Activated T-helper 1 cell treated with anti-CD3 and anti-CD28 coated beads, Interleukin-12 subunit alpha, Interleukin-12 subunit beta, Interleukin-2, Interleukin-4 antibody, amounts not matched to agents 30 ng/mL and 10 ng/mL and 1 ng/mL, durations not matched to agents 14 hours and 24 hours and 36 hours (primary cell): Measurements from ENCODE around the gene ZDHHC18. TPM values are rescaled to one million over a fixed set of nuclear protein-coding genes. Genes with fewer than 3 reads are reported as not detected.
A peak's percentile ranks its signal among the peaks of the same experiment; 100 is the strongest.
"Not testable (repeated sequence)": the region's sequence is repeated elsewhere in the genome, so short reads cannot be mapped to it uniquely, and the experiment has no call there.

Experiments used
- DNase-seq: peaks from one replicate; pipeline ENCODE4 v3.0.0; 2021; ENCODE audit warnings: low spot score
- H3K27ac Mint-ChIP-seq: one replicate; pipeline ENCODE4 v1.8.0; 2021; ENCODE audit warnings: mild to moderate bottlenecking, mixed read lengths
- H3K27me3 Mint-ChIP-seq: one replicate; pipeline ENCODE4 v1.8.0; 2022; ENCODE audit warnings: mild to moderate bottlenecking, moderate library complexity, mixed read lengths; ENCODE audit not compliant: insufficient read depth
- H3K36me3 Mint-ChIP-seq: one replicate; pipeline ENCODE4 v1.8.0; 2021; ENCODE audit warnings: low read depth, mixed read lengths
- H3K4me1 Mint-ChIP-seq: one replicate; pipeline ENCODE4 v1.8.0; 2021; ENCODE audit warnings: low read depth, mixed read lengths
- H3K4me3 Mint-ChIP-seq: one replicate; pipeline ENCODE4 v1.8.0; 2021; ENCODE audit warnings: mild to moderate bottlenecking, moderate library complexity, mixed read lengths
- H3K9me3 Mint-ChIP-seq: one replicate; pipeline ENCODE4 v1.8.0; 2021; ENCODE audit warnings: mixed read lengths
- intact Hi-C: fragments of 100-400 bp; cut with micrococcal nuclease; formaldehyde crosslinking; loops from one replicate; pipeline ENCODE4 v1.15.1; 2024
- total RNA-seq: library from RNA; stranded (reverse); gene quantifications from 2 replicates; pipeline ENCODE4 v1.2.3, GENCODE V29; 2022

The ZDHHC18 gene
- total RNA-seq, 1 donor from 2014 or later: 87.3 TPM

DNA sequence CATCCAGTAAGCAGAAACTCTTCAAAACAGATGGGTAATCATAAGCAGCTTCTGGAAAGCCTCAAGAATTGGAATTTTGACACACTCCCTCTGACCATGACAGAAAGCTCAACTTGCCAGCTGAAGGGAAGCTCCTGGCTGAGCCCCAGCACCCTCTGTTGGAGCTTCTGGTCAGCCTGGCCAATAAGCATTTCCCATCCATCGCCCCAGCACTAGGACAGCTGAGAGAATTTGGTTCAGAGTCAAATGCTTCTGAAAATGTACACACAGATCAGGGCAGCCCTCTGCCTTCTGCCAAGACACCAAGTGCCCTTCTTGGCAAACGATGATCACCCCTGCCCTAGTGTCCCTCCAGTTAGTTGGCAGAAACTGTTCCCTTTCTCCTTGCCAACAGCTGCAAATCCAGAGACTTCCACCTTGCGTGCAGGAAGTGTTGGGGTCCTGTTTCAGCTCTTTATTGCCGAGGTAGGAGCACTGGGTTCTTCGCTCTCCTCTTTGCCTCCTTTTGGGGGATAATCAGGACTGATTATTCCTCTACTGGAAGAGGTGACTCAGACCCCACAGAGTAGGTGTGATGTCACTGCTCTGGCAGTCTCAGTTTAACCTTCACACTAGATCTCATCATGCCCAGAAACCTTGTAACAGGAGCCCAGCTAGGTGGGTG lies 26.9 kb upstream of the ZDHHC18 start:
- peak overlapping the region; percentile 79 for H3K27ac Mint-ChIP-seq
- H3K36me3 Mint-ChIP-seq: peaks cover 28% of the 10 kb centered on the region
- no peak for DNase-seq
- peak overlapping the region; percentile 55 for H3K4me3 Mint-ChIP-seq
- H3K4me1 Mint-ChIP-seq: peaks cover 53% of the 10 kb centered on the region
- H3K9me3 Mint-ChIP-seq: no peaks in the 10 kb centered on the region
- H3K27me3 Mint-ChIP-seq: no peaks in the 10 kb centered on the region
- intact Hi-C loops: loop anchor here (1.0 to 2.0 kb wide), 2 partner anchors 9 to 79 kb away; no protein-coding TSS in a partner anchor

DNA sequence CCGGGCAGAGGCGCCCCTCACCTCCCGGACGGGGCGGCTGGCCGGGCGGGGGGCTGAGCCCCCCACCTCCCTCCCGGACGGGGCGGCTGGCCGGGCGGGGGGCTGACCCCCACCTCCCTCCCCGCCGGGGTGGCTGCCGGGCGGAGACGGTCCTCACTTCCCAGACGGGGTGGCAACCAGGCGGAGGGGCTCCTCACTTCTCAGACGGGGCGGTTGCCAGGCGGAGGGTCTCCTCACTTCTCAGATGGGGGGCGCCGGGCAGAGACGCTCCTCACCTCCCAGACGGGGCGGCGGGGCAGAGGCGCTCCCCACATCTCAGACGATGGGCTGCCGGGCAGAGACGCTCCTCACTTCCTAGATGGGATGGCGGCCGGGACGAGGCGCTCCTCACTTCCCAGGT lies 22.6 kb upstream of the ZDHHC18 start:
- H3K27me3 Mint-ChIP-seq, H3K27ac Mint-ChIP-seq, intact Hi-C loops, H3K4me3 Mint-ChIP-seq, DNase-seq, H3K36me3 Mint-ChIP-seq, H3K9me3 Mint-ChIP-seq: not testable (repeated sequence)
- peaks cover 41% of the 10 kb centered on the region for H3K4me1 Mint-ChIP-seq

DNA sequence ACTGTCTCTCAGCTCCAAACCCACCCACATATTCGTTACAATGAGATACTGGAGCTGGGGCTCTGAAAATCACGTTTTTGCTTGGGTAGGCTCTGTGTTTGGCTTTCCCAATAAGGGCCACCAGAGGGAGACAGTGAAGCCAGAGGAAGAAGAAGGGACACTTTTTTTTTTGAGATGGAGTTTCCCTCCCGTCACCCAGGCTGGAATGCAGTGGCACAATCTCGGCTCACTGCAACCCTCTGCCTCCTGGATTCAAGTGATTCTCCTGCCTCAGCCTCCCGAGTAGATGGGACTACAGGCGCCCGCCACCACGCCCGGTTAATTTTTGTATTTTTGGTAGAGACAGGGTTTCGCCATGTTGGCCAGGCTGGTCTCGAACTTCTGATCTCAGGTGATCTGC lies 16.4 kb upstream of the ZDHHC18 start:
- Mint-ChIP-seq H3K27ac (peak overlapping the region; percentile 71), H3K4me1 (peaks cover 35% of the 10 kb centered on the region), H3K4me3 (peak overlapping the region; percentile 26)
- DNase-seq: peak; percentile 65
- H3K27me3 Mint-ChIP-seq, H3K9me3 Mint-ChIP-seq, H3K36me3 Mint-ChIP-seq: not testable (repeated sequence)
- intact Hi-C loops: loop anchor here (1.0 to 2.0 kb wide), 6 partner anchors 9 to 208 kb away; partner anchors contain the start of gene ZDHHC18

DNA sequence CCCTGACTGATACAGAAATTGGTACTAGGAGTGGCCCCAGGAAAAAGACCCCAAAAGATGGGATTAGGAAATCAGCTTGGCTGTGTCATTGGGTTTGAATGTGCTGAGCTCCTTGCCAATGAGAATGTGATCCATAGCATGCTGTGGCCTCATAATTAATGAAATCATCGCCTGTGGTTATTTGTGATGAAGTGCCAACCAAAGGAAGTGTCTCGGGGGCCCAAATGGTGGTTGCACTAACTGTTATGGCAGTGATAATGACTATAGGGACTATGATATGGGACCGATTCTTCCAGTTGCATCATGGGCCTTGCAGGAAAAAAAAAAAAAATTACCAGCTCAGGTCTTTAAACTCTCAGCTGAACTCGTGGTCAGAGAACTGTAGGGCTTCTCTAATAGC lies 15.4 kb upstream of the ZDHHC18 start:
- no peaks in the 10 kb centered on the region for H3K27me3 Mint-ChIP-seq
- peaks cover 2% of the 10 kb centered on the region for H3K36me3 Mint-ChIP-seq
- intact Hi-C loops: loop anchor here (2.0 kb wide), 1 partner anchor 20 kb away; no protein-coding TSS in a partner anchor
- no peaks in the 10 kb centered on the region for H3K9me3 Mint-ChIP-seq
- H3K4me1 Mint-ChIP-seq: peaks cover 28% of the 10 kb centered on the region
- no peak overlapping the region for H3K4me3 Mint-ChIP-seq
- DNase-seq: no peak
- no peak overlapping the region for H3K27ac Mint-ChIP-seq

DNA sequence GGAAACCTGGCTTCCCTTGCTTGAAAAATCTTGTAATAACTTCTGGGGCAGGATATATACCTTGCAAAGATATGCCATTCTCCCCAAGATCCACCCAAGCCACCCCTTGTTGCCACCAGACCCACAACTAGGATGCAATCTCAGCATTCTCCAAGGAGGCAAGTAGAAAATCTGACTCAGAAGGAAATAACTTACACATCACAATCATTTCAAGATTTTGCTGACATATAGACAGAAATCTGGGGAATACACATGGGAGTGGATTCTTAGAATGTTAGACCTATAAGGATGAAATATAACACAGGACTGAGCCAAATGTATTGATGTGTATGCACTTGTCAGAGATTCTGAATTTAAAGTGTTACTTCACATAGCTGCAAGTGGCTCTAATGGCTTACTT lies 14.8 kb upstream of the ZDHHC18 start:
- intact Hi-C loops: loop anchor here (2.0 kb wide), 1 partner anchor 21 kb away; no protein-coding TSS in a partner anchor
- Mint-ChIP-seq H3K4me1 (peaks cover 28% of the 10 kb centered on the region), H3K9me3 (no peaks in the 10 kb centered on the region), H3K27me3 (no peaks in the 10 kb centered on the region), H3K4me3 (no peak overlapping the region), H3K36me3 (peaks cover 4% of the 10 kb centered on the region), H3K27ac (peak overlapping the region; percentile 6)
- no peak for DNase-seq

DNA sequence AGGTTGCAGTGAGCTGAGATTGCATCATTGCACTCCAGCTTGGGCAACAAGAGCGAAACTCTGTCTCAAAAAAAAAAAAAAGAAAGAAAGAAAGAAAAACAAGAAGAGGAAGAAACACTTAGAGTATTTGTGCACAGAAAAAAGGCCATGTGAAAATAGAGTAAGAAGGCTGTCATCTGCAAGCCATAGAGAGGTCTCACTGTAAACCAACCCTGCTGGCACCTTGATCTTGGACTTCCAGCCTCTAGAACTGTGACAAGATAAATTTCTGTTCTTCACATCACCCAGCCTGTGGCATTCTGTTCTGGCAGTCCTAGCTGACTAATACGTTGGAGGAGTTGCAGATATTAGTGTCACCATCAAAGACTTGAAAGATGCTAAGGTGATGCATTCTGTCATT lies 12.1 kb upstream of the ZDHHC18 start:
- Mint-ChIP-seq H3K27ac (no peak overlapping the region), H3K36me3 (peaks cover 4% of the 10 kb centered on the region), H3K9me3 (no peaks in the 10 kb centered on the region), H3K4me3 (no peak overlapping the region), H3K27me3 (no peaks in the 10 kb centered on the region), H3K4me1 (peaks cover 28% of the 10 kb centered on the region)
- intact Hi-C loops: no loop called here
- DNase-seq: no peak

DNA sequence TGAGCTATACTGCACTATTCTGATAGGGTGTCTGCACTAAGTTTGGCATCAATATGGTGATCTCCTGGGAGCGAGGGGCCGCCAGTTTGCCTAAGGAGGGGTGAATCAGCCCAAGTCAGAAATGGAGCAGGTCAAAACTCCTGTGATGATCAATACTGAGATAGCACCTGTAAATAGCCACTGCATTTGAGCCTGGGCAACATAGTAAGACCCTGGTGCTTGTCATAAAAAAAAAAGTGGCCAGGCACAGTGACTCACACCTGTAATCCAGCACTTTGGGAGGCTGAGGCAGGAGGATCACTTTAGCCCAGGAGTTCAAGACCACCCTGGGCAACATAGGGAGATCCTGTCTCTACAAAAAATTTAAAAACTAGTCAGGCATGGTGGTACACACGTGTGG lies 11.6 kb upstream of the ZDHHC18 start:
- no peak overlapping the region for H3K27ac Mint-ChIP-seq
- H3K4me1 Mint-ChIP-seq: peaks cover 28% of the 10 kb centered on the region
- no peaks in the 10 kb centered on the region for H3K27me3 Mint-ChIP-seq
- H3K9me3 Mint-ChIP-seq: no peaks in the 10 kb centered on the region
- no peak overlapping the region for H3K4me3 Mint-ChIP-seq
- H3K36me3 Mint-ChIP-seq: peaks cover 4% of the 10 kb centered on the region
- intact Hi-C loops: no loop called here
- no peak for DNase-seq

DNA sequence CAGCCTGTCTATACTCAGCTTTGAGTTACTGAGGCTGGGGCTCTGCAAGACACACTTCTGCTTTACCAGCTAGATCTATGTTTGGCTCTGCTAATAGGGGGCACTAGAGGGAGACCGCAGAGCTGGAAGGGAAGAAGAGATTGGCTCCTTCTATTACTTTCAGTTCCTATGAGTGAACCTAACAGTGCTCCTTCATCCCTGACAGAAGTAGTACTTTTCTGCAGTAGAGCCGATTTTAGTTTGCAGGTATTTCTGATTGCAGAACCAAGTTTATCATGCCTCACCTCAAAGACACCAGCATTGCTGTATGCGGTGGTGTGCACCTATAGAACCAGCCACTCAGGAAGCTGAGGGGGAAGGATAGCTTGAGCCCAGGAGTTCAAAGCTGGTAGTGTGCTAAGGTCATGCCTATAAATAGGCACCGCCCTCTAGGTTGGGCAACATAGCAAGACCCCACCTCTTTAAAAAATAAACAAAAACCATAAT lies 5.7 kb upstream of the ZDHHC18 start:
- no peak overlapping the region for H3K4me3 Mint-ChIP-seq
- H3K4me1 Mint-ChIP-seq: peaks cover 26% of the 10 kb centered on the region
- intact Hi-C loops: no loop called here
- H3K36me3 Mint-ChIP-seq: peaks cover 5% of the 10 kb centered on the region
- H3K27me3 Mint-ChIP-seq: no peaks in the 10 kb centered on the region
- no peak for DNase-seq
- no peak overlapping the region for H3K27ac Mint-ChIP-seq
- H3K9me3 Mint-ChIP-seq: no peaks in the 10 kb centered on the region

DNA sequence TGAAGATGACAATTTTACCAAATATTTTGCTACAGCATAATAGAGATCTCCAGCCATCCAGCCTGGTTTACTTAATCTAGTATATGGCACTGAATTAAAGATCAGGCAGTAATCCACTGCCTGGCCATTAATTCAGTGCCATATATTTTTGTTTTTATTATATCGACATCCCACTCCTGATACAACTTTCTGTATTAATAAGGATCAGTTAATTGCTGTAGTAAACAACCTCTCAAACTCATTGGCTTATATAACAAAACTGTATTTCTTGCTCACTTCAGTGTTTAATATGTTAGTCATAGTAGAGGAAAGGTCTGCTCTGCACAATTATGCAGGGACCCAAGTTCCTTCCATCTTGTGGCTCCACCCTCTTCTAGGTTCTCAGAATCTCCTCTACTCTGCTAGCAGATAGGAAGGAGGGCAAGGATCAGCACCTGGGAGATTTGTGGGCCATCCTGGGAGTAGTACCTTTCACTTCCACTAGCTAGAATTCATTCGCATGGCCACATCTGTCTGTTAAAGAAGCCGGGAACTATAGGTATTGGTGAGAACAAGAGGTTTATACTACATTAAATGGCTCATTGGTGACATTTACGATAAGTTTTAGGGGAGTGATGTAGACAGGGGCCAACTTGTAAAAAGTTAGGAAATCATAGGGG lies 3.6 kb upstream of the ZDHHC18 start:
- intact Hi-C loops: no loop called here
- no peak overlapping the region for H3K4me3 Mint-ChIP-seq
- peaks cover 9% of the 10 kb centered on the region for H3K36me3 Mint-ChIP-seq
- no peak overlapping the region for H3K27ac Mint-ChIP-seq
- H3K9me3 Mint-ChIP-seq: no peaks in the 10 kb centered on the region
- peaks cover 36% of the 10 kb centered on the region for H3K4me1 Mint-ChIP-seq
- DNase-seq: no peak
- no peaks in the 10 kb centered on the region for H3K27me3 Mint-ChIP-seq

DNA sequence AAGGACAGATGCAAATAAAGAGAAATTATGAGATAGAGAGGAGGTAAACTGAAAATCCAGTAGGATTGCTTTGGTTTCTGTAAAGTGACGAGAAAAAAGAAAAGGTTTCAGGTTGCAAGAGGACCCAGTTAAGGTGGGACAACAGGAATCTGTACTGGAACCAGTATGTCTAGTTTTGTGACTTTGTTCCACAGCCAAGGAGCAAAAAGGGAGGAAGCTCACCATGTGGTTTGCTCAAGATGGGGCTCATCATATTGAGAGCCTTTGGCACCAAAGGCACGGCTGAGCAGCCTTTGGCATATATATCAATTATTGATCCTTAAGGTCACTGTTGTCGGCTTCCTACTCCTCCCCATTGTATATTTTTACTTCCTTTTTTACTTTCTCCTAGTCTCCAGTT lies 1.8 kb upstream of the ZDHHC18 start:
- Mint-ChIP-seq H3K27ac (no peak overlapping the region), H3K27me3 (no peaks in the 10 kb centered on the region), H3K9me3 (no peaks in the 10 kb centered on the region), H3K4me3 (no peak overlapping the region), H3K36me3 (peaks cover 19% of the 10 kb centered on the region), H3K4me1 (peaks cover 54% of the 10 kb centered on the region)
- intact Hi-C loops: loop anchor here (1.0 to 5.0 kb wide), 2 partner anchors 9 to 277 kb away; no protein-coding TSS in a partner anchor
- no peak for DNase-seq

DNA sequence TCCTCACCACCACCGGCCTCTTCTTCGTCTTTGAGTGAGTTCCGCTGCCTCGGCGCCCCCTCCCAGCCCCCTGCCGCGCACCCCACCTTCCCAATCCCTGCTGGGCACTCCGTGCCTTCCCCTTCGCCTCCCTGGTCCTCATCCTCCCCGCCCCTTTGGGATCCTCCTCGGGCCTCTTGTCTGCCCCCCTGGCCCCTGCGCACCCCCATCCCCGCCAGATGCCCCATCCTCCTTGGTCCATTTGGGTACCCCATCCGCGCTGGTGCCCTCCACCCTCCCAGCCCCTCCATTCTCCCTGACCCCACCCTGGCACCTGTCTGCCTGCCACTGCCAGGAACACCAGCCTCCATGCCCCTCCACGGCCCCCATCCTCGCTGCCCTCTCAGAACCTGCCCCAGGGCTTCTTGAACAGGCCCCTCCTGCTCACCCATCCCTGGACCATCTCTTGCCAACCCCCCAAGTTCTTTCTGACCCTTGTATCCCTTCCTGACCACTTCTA lies 667 bp downstream of the ZDHHC18 start:
- H3K27ac Mint-ChIP-seq: peak overlapping the region; percentile 97
- intact Hi-C loops: loop anchor here (5.0 kb wide), 1 partner anchor 280 kb away; no protein-coding TSS in a partner anchor
- H3K4me1 Mint-ChIP-seq: peaks cover 70% of the 10 kb centered on the region
- no peaks in the 10 kb centered on the region for H3K27me3 Mint-ChIP-seq
- peaks cover 31% of the 10 kb centered on the region for H3K36me3 Mint-ChIP-seq
- no peaks in the 10 kb centered on the region for H3K9me3 Mint-ChIP-seq
- H3K4me3 Mint-ChIP-seq: peak overlapping the region; percentile 98
- no peak for DNase-seq

DNA sequence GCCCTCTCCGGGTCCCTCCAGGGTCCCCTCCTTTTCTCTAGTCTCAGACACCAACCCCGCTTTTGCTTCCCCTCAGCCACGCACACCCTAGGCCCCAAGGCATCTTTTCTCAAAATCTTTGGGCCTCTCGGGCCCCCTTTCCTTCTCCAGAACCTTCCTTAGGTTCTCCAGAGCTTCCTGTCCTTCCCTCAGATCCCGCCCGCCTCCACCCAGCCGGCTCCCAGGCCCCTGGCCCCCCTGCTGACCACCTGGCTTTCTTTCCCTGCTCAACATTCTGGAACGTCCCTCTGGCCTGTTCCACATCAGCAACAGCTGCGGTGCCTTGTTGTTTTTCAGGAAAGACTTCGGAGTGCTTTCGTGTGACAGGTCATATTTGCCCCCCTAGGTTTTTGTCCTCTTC lies 1.2 kb downstream of the ZDHHC18 start:
- Mint-ChIP-seq H3K4me3 (peak overlapping the region; percentile 98), H3K27ac (peak overlapping the region; percentile 97), H3K27me3 (no peaks in the 10 kb centered on the region), H3K4me1 (peaks cover 75% of the 10 kb centered on the region), H3K36me3 (peaks cover 35% of the 10 kb centered on the region), H3K9me3 (no peaks in the 10 kb centered on the region)
- intact Hi-C loops: loop anchor here (5.0 kb wide), 1 partner anchor 280 kb away; no protein-coding TSS in a partner anchor
- no peak for DNase-seq

DNA sequence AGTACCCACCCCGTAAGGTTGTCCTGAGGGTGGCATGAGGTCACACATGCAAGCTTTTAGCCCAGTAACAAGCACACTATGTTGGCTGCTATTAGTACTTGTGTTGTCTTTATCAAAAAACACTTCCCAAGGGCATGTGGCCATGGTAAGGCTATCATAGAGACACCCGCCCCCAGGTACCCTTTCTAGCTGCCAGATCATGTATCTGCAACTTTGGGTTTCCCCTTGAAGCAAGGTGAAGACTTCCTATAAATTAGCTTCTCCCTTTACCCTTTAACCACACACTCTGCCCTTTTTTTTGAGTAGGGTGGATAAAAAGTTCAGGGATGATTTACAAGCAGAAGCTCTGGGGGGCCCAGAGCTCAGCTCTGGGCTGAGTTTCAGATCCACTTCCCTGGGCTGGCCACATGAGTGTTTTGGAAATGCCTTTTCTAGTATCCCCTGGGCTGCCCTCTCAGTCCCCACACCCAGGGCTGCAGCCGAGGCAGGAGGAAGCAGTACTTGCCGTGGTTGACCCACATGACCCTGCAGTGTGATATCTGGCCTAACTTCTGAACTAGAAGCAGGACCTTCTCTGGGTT lies 2.0 kb downstream of the ZDHHC18 start:
- peak overlapping the region; percentile 98 for H3K4me3 Mint-ChIP-seq
- intact Hi-C loops: loop anchor here (5.0 kb wide), 1 partner anchor 281 kb away; no protein-coding TSS in a partner anchor
- peaks cover 77% of the 10 kb centered on the region for H3K4me1 Mint-ChIP-seq
- no peaks in the 10 kb centered on the region for H3K27me3 Mint-ChIP-seq
- peak overlapping the region; percentile 97 for H3K27ac Mint-ChIP-seq
- H3K36me3 Mint-ChIP-seq: peaks cover 40% of the 10 kb centered on the region
- DNase-seq: no peak
- no peaks in the 10 kb centered on the region for H3K9me3 Mint-ChIP-seq
